H1 (cell line): ENCODE measurements around the gene HLTF. TPM values are rescaled to one million over a fixed set of nuclear protein-coding genes. Genes with fewer than 3 reads are reported as not detected.

Experiments
- CTCF ChIA-PET: fragments of 300-600 bp; sonication (Branson Sonifier 250); formaldehyde crosslinking; loops from one replicate; lab custom pipeline; 2021; ENCODE audit not compliant: partially characterized antibody; lab: Charles Lee
- POLR2A ChIA-PET: fragments of 300-600 bp; sonication (Branson Sonifier 250); formaldehyde crosslinking; loops from one replicate; lab custom pipeline; 2021; ENCODE audit warnings: inconsistent platforms; ENCODE audit not compliant: partially characterized antibody; lab: Charles Lee
- DNase-seq, 2 experiments: peaks; one replicate each; pipeline versions ENCODE4 v3.0.0 to v3.0.0-alpha.2; 2010 to 2022; ENCODE audit warnings: low spot score in 2 of 2, low read depth in 1 of 2, mixed read lengths in 1 of 2
- FAIRE-seq: peaks from 2 replicates; lab custom pipeline; 2011; peaks lifted over from hg19 to GRCh38; lab: Jason Lieb, UNC
- H2AFZ ChIP-seq: 2 replicates; pipeline ENCODE4 v1.8.1; 2012; ENCODE audit warnings: low read length, inconsistent platforms
- H2AK5ac ChIP-seq: 2 replicates; pipeline ENCODE4 v1.6.1; 2013; ENCODE audit warnings: low read depth, low read length
- H2BK120ac ChIP-seq: replicated peaks from 2 replicates; pipeline ENCODE3; 2013; ENCODE audit warnings: low read depth, low read length, inconsistent platforms
- H2BK12ac ChIP-seq: 2 replicates; pipeline ENCODE4 v1.6.1; 2013; ENCODE audit warnings: low read depth, low read length
- H2BK15ac ChIP-seq: 2 replicates; pipeline ENCODE4 v1.6.1; 2013; ENCODE audit warnings: low read length
- H2BK20ac ChIP-seq: 2 replicates; pipeline ENCODE4 v1.6.1; 2013; ENCODE audit warnings: low read length
- H2BK5ac ChIP-seq: 2 replicates; pipeline ENCODE4 v1.6.1; 2013; ENCODE audit warnings: low read depth, low read length
- H3K14ac ChIP-seq: 2 replicates; pipeline ENCODE4 v1.6.1; 2013; ENCODE audit warnings: inconsistent platforms; ENCODE audit not compliant: insufficient read length
- H3K18ac ChIP-seq: 2 replicates; pipeline ENCODE4 v1.6.1; 2013; ENCODE audit warnings: low read length; ENCODE audit errors: extremely low read depth
- H3K23ac ChIP-seq: 2 replicates; pipeline ENCODE4 v1.6.1; 2013; ENCODE audit warnings: inconsistent platforms; ENCODE audit not compliant: insufficient read length
- H3K23me2 ChIP-seq: 2 replicates; pipeline ENCODE4 v1.6.1; 2013; ENCODE audit warnings: low read depth, low read length
- H3K27ac ChIP-seq: 2 replicates; pipeline ENCODE4 v1.6.1; 2011; ENCODE audit warnings: low read depth, low read length, inconsistent platforms
- H3K27me3 ChIP-seq, 4 experiments: replicated peaks in 1 of 4; 1 replicate in 1 of 4; 2 replicates in 3 of 4; pipeline versions ENCODE4 v1.6.1 to v1.8.1; 2011 to 2013; ENCODE audit warnings: low read length in 3 of 4, mild to moderate bottlenecking in 3 of 4, inconsistent platforms in 2 of 4, mixed read lengths in 2 of 4, moderate library complexity in 1 of 4; ENCODE audit not compliant: control insufficient read depth in 3 of 4, insufficient read depth in 3 of 4; ENCODE audit errors: extremely low read depth in 1 of 4
- H3K36me3 ChIP-seq, 4 experiments: 2 replicates each; pipeline versions ENCODE4 v1.6.1 to v1.8.1; 2011 to 2013; ENCODE audit warnings: mild to moderate bottlenecking in 4 of 4, low read length in 3 of 4, moderate library complexity in 2 of 4, control low read depth in 1 of 4, inconsistent platforms in 1 of 4; ENCODE audit not compliant: insufficient read depth in 4 of 4, control insufficient read depth in 2 of 4
- H3K4ac ChIP-seq: replicated peaks from 2 replicates; pipeline ENCODE3; 2013; ENCODE audit warnings: low read length, low read depth, mixed read lengths, inconsistent platforms; ENCODE audit not compliant: insufficient read length
- H3K4me1 ChIP-seq, 4 experiments: replicated peaks in 1 of 4; 1 replicate in 1 of 4; 2 replicates in 3 of 4; pipeline versions ENCODE4 v1.6.1 to v1.8.1; 2011 to 2013; ENCODE audit warnings: low read length in 3 of 4, inconsistent platforms in 2 of 4, mixed read lengths in 1 of 4; ENCODE audit not compliant: insufficient read depth in 4 of 4, control insufficient read depth in 3 of 4
- H3K4me2 ChIP-seq, 2 experiments: 2 replicates each; pipeline versions ENCODE4 v1.6.1 to v1.8.1; 2011 to 2013; ENCODE audit warnings: low read depth in 2 of 2, low read length in 2 of 2, control low read depth in 1 of 2, inconsistent platforms in 1 of 2, mild to moderate bottlenecking in 1 of 2; ENCODE audit not compliant: insufficient read depth in 1 of 2
- H3K4me3 ChIP-seq, 4 experiments: fragments of 200-600, 300-600 bp in 1 of 4; sonication (generic), shearing (Covaris generic), sonication (Bioruptor Twin) in 1 of 4; 2 replicates each; pipeline versions ENCODE4 v1.5.1 to v1.8.1; 2011 to 2016; ENCODE audit warnings: low read length in 4 of 4, low read depth in 3 of 4, control low read depth in 2 of 4, inconsistent platforms in 2 of 4, mild to moderate bottlenecking in 2 of 4, mixed read lengths in 1 of 4, moderate library complexity in 1 of 4; ENCODE audit not compliant: insufficient read depth in 2 of 4; ENCODE audit errors: extremely low read depth in 1 of 4
- H3K56ac ChIP-seq: replicated peaks from 2 replicates; pipeline ENCODE3; 2013; ENCODE audit warnings: low read depth, mild to moderate bottlenecking, mixed read lengths, low read length, inconsistent platforms; ENCODE audit not compliant: insufficient read length
- H3K79me1 ChIP-seq: 2 replicates; pipeline ENCODE4 v1.6.1; 2013; ENCODE audit warnings: low read depth, low read length, control low read depth
- H3K79me2 ChIP-seq, 2 experiments: 2 replicates each; pipeline versions ENCODE4 v1.6.1 to v1.8.1; 2012 to 2013; ENCODE audit warnings: low read length in 2 of 2, mild to moderate bottlenecking in 2 of 2, inconsistent platforms in 1 of 2; ENCODE audit not compliant: insufficient read depth in 2 of 2, control insufficient read depth in 1 of 2
- H3K9ac ChIP-seq, 4 experiments: replicated peaks in 1 of 4; 1 replicate in 1 of 4; 2 replicates in 3 of 4; pipeline versions ENCODE4 v1.6.1 to v1.8.1; 2011 to 2013; ENCODE audit warnings: low read depth in 3 of 4, low read length in 3 of 4, control low read depth in 2 of 4, mild to moderate bottlenecking in 2 of 4, moderate library complexity in 2 of 4, inconsistent platforms in 1 of 4; ENCODE audit errors: extremely low read depth in 1 of 4
- H3K9me3 ChIP-seq, 2 experiments: 2 replicates each; pipeline versions ENCODE4 v1.6.1 to v1.8.1; 2012 to 2013; ENCODE audit warnings: mild to moderate bottlenecking in 2 of 2, moderate library complexity in 2 of 2, control low read depth in 1 of 2, inconsistent platforms in 1 of 2, low read depth in 1 of 2, low read length in 1 of 2, mixed read lengths in 1 of 2; ENCODE audit not compliant: insufficient read depth in 2 of 2
- H4K20me1 ChIP-seq, 2 experiments: replicated peaks in 1 of 2; 2 replicates each; pipeline versions ENCODE3 to v1.8.1; 2011 to 2013; ENCODE audit warnings: inconsistent platforms in 2 of 2, low read length in 2 of 2, mild to moderate bottlenecking in 1 of 2; ENCODE audit not compliant: insufficient read depth in 2 of 2, control insufficient read depth in 1 of 2
- H4K5ac ChIP-seq: 2 replicates; pipeline ENCODE4 v1.6.1; 2013; ENCODE audit warnings: low read length, low read depth, mixed read lengths, inconsistent platforms; ENCODE audit not compliant: insufficient read length
- H4K8ac ChIP-seq: 2 replicates; pipeline ENCODE4 v1.8.0; 2013; ENCODE audit warnings: mild to moderate bottlenecking, moderate library complexity, low read length, inconsistent platforms; ENCODE audit not compliant: insufficient read depth; ENCODE audit errors: extremely low read depth
- H4K91ac ChIP-seq: replicated peaks from 2 replicates; pipeline ENCODE3; 2013; ENCODE audit warnings: low read length, mixed read lengths, inconsistent platforms; ENCODE audit not compliant: insufficient read length
- BACH1 ChIP-seq: IDR thresholded peaks from 2 replicates; pipeline ENCODE4 v1.6.1; 2012; ENCODE audit warnings: low read length, improper control_type of control experiment
- CHD1 ChIP-seq: IDR thresholded peaks from 2 replicates; pipeline ENCODE4 v1.6.1; 2012; ENCODE audit warnings: low read depth, low read length, improper control_type of control experiment
- JUN ChIP-seq: IDR thresholded peaks from 2 replicates; pipeline ENCODE4 v1.6.1; 2011; ENCODE audit warnings: low read depth, mild to moderate bottlenecking, improper control_type of control experiment, low read length
- POLR2AphosphoS5 ChIP-seq: IDR thresholded peaks from 2 replicates; pipeline ENCODE4 v1.6.1; 2011; ENCODE audit warnings: low read depth, low read length
- TAF1 ChIP-seq: IDR thresholded peaks from 2 replicates; pipeline ENCODE4 v1.6.1; 2011; ENCODE audit warnings: mild to moderate bottlenecking, low read depth, low read length
- TEAD4 ChIP-seq: IDR thresholded peaks from 2 replicates; pipeline ENCODE4 v1.6.1; 2012; ENCODE audit warnings: low read depth, low read length, inconsistent platforms, mixed read lengths
- WGBS, 2 experiments: shearing (Covaris generic) in 1 of 2; methylation state at CpG; one replicate each; pipeline versions ENCODE4 v1.1.6 to v1.1.7; 2013 to 2015; ENCODE audit warnings: low lambda C conversion rate in 2 of 2, mixed read lengths in 2 of 2, inconsistent platforms in 1 of 2, low coverage in 1 of 2, missing lambda C conversion rate in 1 of 2; ENCODE audit not compliant: insufficient replicate concordance in 2 of 2, insufficient coverage in 1 of 2, insufficient read length in 1 of 2; ENCODE audit errors: extremely low coverage in 1 of 2, missing lambda C conversion rate in 1 of 2; 5-methylcytosine and 5-hydroxymethylcytosine counted together
- polyA plus RNA-seq, 7 experiments: library from polyadenylated mRNA; depleted of rRNA in 3 of 7; stranded (reverse) in 5 of 7; unstranded in 2 of 7; fragments of >200 nt in 5 of 7; fragments of 200-250 nt in 2 of 7; gene quantifications; 1 replicate in 5 of 7; 2 replicates in 1 of 7; 4 replicates in 1 of 7; pipeline versions ENCODE4 v1.2.1 to v1.2.3, GENCODE V29; 2011 to 2013; ENCODE audit warnings: missing spikeins in 2 of 7, mixed read lengths in 2 of 7
- total RNA-seq: library from RNA; stranded (reverse); fragmentation: NEBNext Ultra II Directional; extraction: Animal tissue kit (Norgen Biotek cat#: 25700); gene quantifications from 2 replicates; pipeline ENCODE4 v1.2.1, GENCODE V29; 2021
- TF ChIP-seq, protein P1 (sequence below): IDR thresholded peaks from 2 replicates; pipeline ENCODE4 v1.6.1; 2012; ENCODE audit warnings: low read length, inconsistent platforms

The HLTF gene
- total and polyA plus RNA-seq, 2 of the 8 experiments (the other 6 are each of a cell fraction or from before 2014, with no cell fraction given) = 18.1 to 60.3 TPM

DNA sequence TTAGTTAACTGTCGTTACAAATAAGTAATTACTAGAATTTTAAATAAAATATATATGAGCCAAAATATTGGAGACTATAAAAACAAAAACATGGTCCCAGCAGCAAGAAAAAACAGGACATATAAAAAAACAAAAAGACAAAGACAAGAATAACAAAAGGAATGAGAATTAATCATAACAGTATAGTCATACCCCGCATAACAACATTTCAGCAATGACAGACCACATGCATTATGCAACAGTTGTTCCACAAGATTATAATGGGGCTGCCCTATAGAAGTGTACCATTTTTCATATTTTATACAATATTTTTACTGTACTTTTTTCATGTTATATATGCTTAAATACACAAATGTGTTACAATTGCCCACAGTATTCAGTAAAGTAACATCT, 5.6 kb downstream of the HLTF start:
- peaks cover 0 to 2% (median under 1%) of the 10 kb centered on the region in 4 experiments; a peak in 3 of 7 replicates for H3K4me1 ChIP-seq
- POLR2A ChIA-PET = no interaction called here
- DNase-seq (no peak), FAIRE-seq (no peak)
- no peak overlapping the region for H3K56ac ChIP-seq
- no peak overlapping the region for H3K4me2 ChIP-seq
- no peak overlapping the region for H3K9ac ChIP-seq
- no peak overlapping the region for H4K5ac ChIP-seq
- H2BK12ac ChIP-seq = no peak overlapping the region
- no peaks in the 10 kb centered on the region for H3K9me3 ChIP-seq
- H3K23ac ChIP-seq = no peak overlapping the region
- no peak overlapping the region for H3K18ac ChIP-seq
- H3K79me2 ChIP-seq = peaks cover 0 to 69% of the 10 kb centered on the region in 2 experiments
- H4K8ac ChIP-seq = no peak overlapping the region
- no peak overlapping the region for H2AFZ ChIP-seq
- no peak overlapping the region for H3K4ac ChIP-seq
- WGBS, 2 experiments = 71% methylated on average over 2 of the region's 2 CpGs; no CpG with 5 or more reads in 1 of the 2 experiments
- H4K91ac ChIP-seq = no peak overlapping the region
- H3K4me3 ChIP-seq = no peak overlapping the region
- CTCF ChIA-PET = interaction anchor here (1.4 to 1.7 kb wide), 2 partner anchors 39 to 125 kb away, joined by 4 read pairs; no protein-coding TSS in a partner anchor
- H2BK15ac ChIP-seq = no peak overlapping the region
- H4K20me1 ChIP-seq = peaks cover 2 to 7% of the 10 kb centered on the region in 2 experiments
- no peak overlapping the region for H2BK5ac ChIP-seq
- peaks cover 3% of the 10 kb centered on the region; the same call in 1 of the 2 replicates for H3K23me2 ChIP-seq
- H2AK5ac ChIP-seq = no peak overlapping the region
- H3K79me1 ChIP-seq = peaks cover 2% of the 10 kb centered on the region
- no peak overlapping the region for H3K14ac ChIP-seq
- H2BK120ac ChIP-seq = no peak overlapping the region
- no peak overlapping the region for H2BK20ac ChIP-seq
- no peak overlapping the region for H3K27ac ChIP-seq
- H3K36me3 ChIP-seq = peaks cover 0 to 33% (median 3%) of the 10 kb centered on the region in 4 experiments; a peak in 5 of 8 replicates
- TF ChIP-seq CHD1 (no peak), TEAD4 (no peak), BACH1 (no peak), JUN (no peak), TAF1 (no peak), POLR2AphosphoS5 (no peak)
- TF ChIP-seq, protein P1, sequence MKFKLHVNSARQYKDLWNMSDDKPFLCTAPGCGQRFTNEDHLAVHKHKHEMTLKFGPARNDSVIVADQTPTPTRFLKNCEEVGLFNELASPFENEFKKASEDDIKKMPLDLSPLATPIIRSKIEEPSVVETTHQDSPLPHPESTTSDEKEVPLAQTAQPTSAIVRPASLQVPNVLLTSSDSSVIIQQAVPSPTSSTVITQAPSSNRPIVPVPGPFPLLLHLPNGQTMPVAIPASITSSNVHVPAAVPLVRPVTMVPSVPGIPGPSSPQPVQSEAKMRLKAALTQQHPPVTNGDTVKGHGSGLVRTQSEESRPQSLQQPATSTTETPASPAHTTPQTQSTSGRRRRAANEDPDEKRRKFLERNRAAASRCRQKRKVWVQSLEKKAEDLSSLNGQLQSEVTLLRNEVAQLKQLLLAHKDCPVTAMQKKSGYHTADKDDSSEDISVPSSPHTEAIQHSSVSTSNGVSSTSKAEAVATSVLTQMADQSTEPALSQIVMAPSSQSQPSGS = no peak
- H3K27me3 ChIP-seq = no peaks in the 10 kb centered on the region
